ENCODE data around the gene EYS. TPM values are rescaled to one million over a fixed set of nuclear protein-coding genes. Genes with fewer than 3 reads are reported as not detected.

The EYS gene
- total and polyA plus RNA-seq, 9 of the 15 experiments (the other 6 are each of a cell fraction or from before 2014, with no cell fraction given) = 0.03 to 0.36 (median 0.10) TPM; not detected in 2

DNA sequence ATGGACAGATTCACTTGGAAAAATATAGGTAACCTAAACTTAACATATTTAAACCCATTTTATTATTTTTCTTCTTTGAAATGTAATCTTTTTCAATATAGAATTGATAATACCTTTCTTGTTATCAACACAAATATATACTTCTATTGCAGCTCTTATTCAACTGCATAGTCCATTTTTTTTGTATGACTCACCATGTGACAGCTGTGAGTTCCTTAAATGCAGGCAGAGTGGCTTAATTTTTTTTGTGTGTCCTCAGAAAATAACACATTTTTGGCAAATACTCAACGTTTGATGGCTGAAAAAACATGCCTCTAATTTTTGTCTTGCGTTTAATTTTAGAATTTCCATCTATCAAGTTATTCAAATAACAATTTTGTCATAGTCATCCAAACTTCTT lies 1616.7 kb downstream of the EYS start:
- TF ChIP-seq HNRNPLL (IDR thresholded peaks at IDR 0.05; ENCODE audit: low read depth, low read length, poor library complexity, severe bottlenecking) = no peak
- TF ChIP-seq, protein P1, sequence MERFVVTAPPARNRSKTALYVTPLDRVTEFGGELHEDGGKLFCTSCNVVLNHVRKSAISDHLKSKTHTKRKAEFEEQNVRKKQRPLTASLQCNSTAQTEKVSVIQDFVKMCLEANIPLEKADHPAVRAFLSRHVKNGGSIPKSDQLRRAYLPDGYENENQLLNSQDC (CRISPR knock-in tag; IDR thresholded peaks at IDR 0.05) = no peak
- TF ChIP-seq, protein P2, sequence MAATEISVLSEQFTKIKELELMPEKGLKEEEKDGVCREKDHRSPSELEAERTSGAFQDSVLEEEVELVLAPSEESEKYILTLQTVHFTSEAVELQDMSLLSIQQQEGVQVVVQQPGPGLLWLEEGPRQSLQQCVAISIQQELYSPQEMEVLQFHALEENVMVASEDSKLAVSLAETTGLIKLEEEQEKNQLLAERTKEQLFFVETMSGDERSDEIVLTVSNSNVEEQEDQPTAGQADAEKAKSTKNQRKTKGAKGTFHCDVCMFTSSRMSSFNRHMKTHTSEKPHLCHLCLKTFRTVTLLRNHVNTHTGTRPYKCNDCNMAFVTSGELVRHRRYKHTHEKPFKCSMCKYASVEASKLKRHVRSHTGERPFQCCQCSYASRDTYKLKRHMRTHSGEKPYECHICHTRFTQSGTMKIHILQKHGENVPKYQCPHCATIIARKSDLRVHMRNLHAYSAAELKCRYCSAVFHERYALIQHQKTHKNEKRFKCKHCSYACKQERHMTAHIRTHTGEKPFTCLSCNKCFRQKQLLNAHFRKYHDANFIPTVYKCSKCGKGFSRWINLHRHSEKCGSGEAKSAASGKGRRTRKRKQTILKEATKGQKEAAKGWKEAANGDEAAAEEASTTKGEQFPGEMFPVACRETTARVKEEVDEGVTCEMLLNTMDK (IDR thresholded peaks at IDR 0.05; ENCODE audit: borderline replicate concordance, insufficient read depth, low read depth, low read length, poor library complexity, severe bottlenecking) = no peak
- TF ChIP-seq PML (IDR thresholded peaks at IDR 0.05; ENCODE audit: low read length) = no peak
- FAIRE-seq (no peak), ATAC-seq (no peak), DNase-seq (ENCODE audit: extremely low read depth in 1 of 4, low spot score in 3 of 4) (no peak)
- CTCF ChIA-PET (ENCODE audit: low intra/inter-chr PET ratio) = no interaction called here
- Histone ChIP-seq H3K4me3 (no peak overlapping the region), H3K4me1 (replicated peaks in 1 of 2; ENCODE audit: control insufficient read depth in 2 of 2, insufficient read depth in 2 of 2, low read length in 2 of 2) (no peaks in the 10 kb centered on the region), H2AFZ (ENCODE audit: low read depth, low read length) (no peak overlapping the region), H3K9me3 (replicated peaks; ENCODE audit: control insufficient read depth, insufficient read depth, low read depth, low read length) (no peaks in the 10 kb centered on the region), H3K27ac (ENCODE audit: extremely low read depth, low read depth, low read length) (no peak overlapping the region), H3K9ac (ENCODE audit: insufficient read depth in 1 of 2, low read depth in 2 of 2, low read length in 2 of 2) (no peak overlapping the region), H3K36me3 (ENCODE audit: control insufficient read depth, insufficient read depth, low read length) (no peaks in the 10 kb centered on the region), H4K20me1 (replicated peaks; ENCODE audit: control insufficient read depth, insufficient read depth, low read length) (no peaks in the 10 kb centered on the region), H3K27me3 (ENCODE audit: control insufficient read depth in 2 of 2, insufficient read depth in 2 of 2, low read length in 2 of 2) (no peaks in the 10 kb centered on the region), H3K9me1 (ENCODE audit: control insufficient read depth, insufficient read depth, low read length) (no peaks in the 10 kb centered on the region), H3K4me2 (ENCODE audit: insufficient read depth, low read length) (no peak overlapping the region), H3K79me2 (ENCODE audit: control insufficient read depth, insufficient read depth, low read length) (no peaks in the 10 kb centered on the region)
- BruUV-seq (replicated peaks) = no TSS peak
- 3% methylated on average over 2 of the region's 2 CpGs for WGBS (ENCODE audit: insufficient coverage, low coverage, missing lambda C conversion rate)
- intact Hi-C loops (cut with micrococcal nuclease) = no loop called here
- POLR2A ChIA-PET = no interaction called here
- in situ Hi-C loops (cut with MboI) = no loop called here
